HCT116 (cell line): ENCODE data around the gene SLC38A8. TPM values are rescaled to one million over a fixed set of nuclear protein-coding genes. Genes with fewer than 3 reads are reported as not detected.

Experiments
- ATAC-seq: fragments of 200-7000 bp; cut with Tn5 transposase; 2 replicates; pipeline ENCODE4 v1.9.1; 2020; ENCODE audit warnings: mild to moderate bottlenecking, moderate library complexity
- BruUV-seq: library from RNA; stranded (reverse); fragments of 400-500 nt; replicated peaks from 2 replicates; lab custom pipeline; 2021; lab: Mats Ljungman, UMichigan
- CTCF ChIA-PET: fragments of 300-600 bp; sonication (Branson Sonifier 250); formaldehyde crosslinking; loops from one replicate; lab custom pipeline; 2021; ENCODE audit warnings: antibody characterized with exemption; lab: Charles Lee
- POLR2A ChIA-PET: fragments of 300-600, 350-600 bp; sonication (Branson Sonifier 250); formaldehyde crosslinking; loops from one replicate; lab custom pipeline; 2021; ENCODE audit warnings: antibody characterized with exemption; lab: Charles Lee
- RAD21 ChIA-PET, 2 experiments: fragments of 300-600 bp; sonication (Branson Sonifier 250); formaldehyde crosslinking; loops; one replicate each; lab custom pipeline; 2023; ENCODE audit warnings: low total read pairs in 2 of 2; ENCODE audit not compliant: uncharacterized antibody in 2 of 2, unreplicated experiment in 2 of 2, low non-redundant PET in 1 of 2; lab: Charles Lee
- DNase-seq: peaks from one replicate; pipeline ENCODE4 v3.0.0-alpha.2; 2010; ENCODE audit warnings: low read depth, low spot score
- H2AFZ ChIP-seq: fragments of 200-600 bp; shearing (Covaris generic), sonication (generic); 2 replicates; pipeline ENCODE4 v1.6.1; 2017; ENCODE audit warnings: low read depth, mixed run types, mixed read lengths, antibody characterized with exemption, low read length; ENCODE audit not compliant: poor library complexity, severe bottlenecking
- H3K27ac ChIP-seq: 2 replicates; pipeline ENCODE4 v1.5.1; 2012; ENCODE audit warnings: low read depth, low read length
- H3K27me3 ChIP-seq: fragments of 200-600 bp; sonication (generic); 2 replicates; pipeline ENCODE4 v1.6.1; 2016; ENCODE audit warnings: mixed run types, low read length, mixed read lengths; ENCODE audit not compliant: insufficient read depth
- H3K36me3 ChIP-seq, 2 experiments: fragments of 200-500 bp in 1 of 2; fragments of 200-600 bp in 1 of 2; sonication (Bioruptor generic) in 1 of 2; sonication (generic) in 1 of 2; 2 replicates each; pipeline versions ENCODE4 v1.5.1 to v1.6.1; 2014 to 2016; ENCODE audit warnings: low read length in 2 of 2, inconsistent platforms in 1 of 2, mixed read lengths in 1 of 2, mixed run types in 1 of 2; ENCODE audit not compliant: insufficient read depth in 2 of 2, control insufficient read depth in 1 of 2
- H3K4me1 ChIP-seq, 2 experiments: fragments of 200-600 bp in 1 of 2; sonication (generic) in 1 of 2; 2 replicates each; pipeline versions ENCODE4 v1.5.1 to v1.6.1; 2012 to 2017; ENCODE audit warnings: low read length in 2 of 2, inconsistent platforms in 1 of 2, mild to moderate bottlenecking in 1 of 2, mixed read lengths in 1 of 2, mixed run types in 1 of 2, moderate library complexity in 1 of 2; ENCODE audit not compliant: insufficient read depth in 2 of 2, control insufficient read depth in 1 of 2
- H3K4me2 ChIP-seq: fragments of 200-600 bp; sonication (generic); 2 replicates; pipeline ENCODE4 v1.6.1; 2017; ENCODE audit warnings: mixed run types, low read length, mixed read lengths
- H3K4me3 ChIP-seq, 2 experiments: fragments of 200-600 bp in 1 of 2; sonication (generic) in 1 of 2; replicated peaks in 1 of 2; 2 replicates each; pipeline ENCODE4 v1.5.1; 2011 to 2016; ENCODE audit warnings: low read length in 2 of 2, control low read depth in 1 of 2, low read depth in 1 of 2, mild to moderate bottlenecking in 1 of 2, mixed read lengths in 1 of 2, mixed run types in 1 of 2
- H3K79me2 ChIP-seq: fragments of 200-600 bp; sonication (generic); 2 replicates; pipeline ENCODE4 v1.6.1; 2017; ENCODE audit warnings: mild to moderate bottlenecking, mixed run types, low read length, moderate library complexity, mixed read lengths; ENCODE audit not compliant: insufficient read depth
- H3K9ac ChIP-seq: fragments of 200-600 bp; sonication (generic); 2 replicates; pipeline ENCODE4 v1.6.1; 2016; ENCODE audit warnings: low read length, mixed read lengths
- H3K9me2 ChIP-seq: fragments of 200-600 bp; sonication (generic), shearing (Covaris generic); 2 replicates; pipeline ENCODE4 v1.6.1; 2017; ENCODE audit warnings: mixed run types, mild to moderate bottlenecking, moderate library complexity; ENCODE audit not compliant: insufficient read depth
- H3K9me3 ChIP-seq, 2 experiments: fragments of 200-500 bp in 1 of 2; fragments of 200-600 bp in 1 of 2; sonication (Bioruptor generic) in 1 of 2; sonication (generic) in 1 of 2; 2 replicates each; pipeline ENCODE4 v1.6.1; 2014 to 2017; ENCODE audit warnings: low read length in 2 of 2, mixed read lengths in 2 of 2, inconsistent platforms in 1 of 2, low read depth in 1 of 2, mild to moderate bottlenecking in 1 of 2, mixed run types in 1 of 2, moderate library complexity in 1 of 2; ENCODE audit not compliant: control insufficient read depth in 1 of 2, insufficient read depth in 1 of 2
- H4K20me1 ChIP-seq: fragments of 200-600 bp; sonication (generic), shearing (Covaris generic); 2 replicates; pipeline ENCODE4 v1.6.1; 2017; ENCODE audit warnings: mixed run types, mild to moderate bottlenecking, moderate library complexity; ENCODE audit not compliant: insufficient read depth
- CEBPB ChIP-seq: IDR thresholded peaks from 2 replicates; pipeline ENCODE4 v1.6.1; 2012; ENCODE audit warnings: low read depth
- EZH2 ChIP-seq: fragments of 200-600 bp; sonication (generic); IDR thresholded peaks from 2 replicates; pipeline ENCODE4 v1.6.1; 2017; ENCODE audit warnings: antibody characterized with exemption, mixed run types
- EZH2phosphoT487 ChIP-seq: fragments of 200-600 bp; IDR thresholded peaks from 2 replicates; pipeline ENCODE4 v1.6.1; 2018; ENCODE audit warnings: antibody characterized with exemption, borderline replicate concordance
- FOSL1 ChIP-seq: IDR thresholded peaks from 2 replicates; pipeline ENCODE4 v1.6.1; 2012; ENCODE audit warnings: low read depth
- POLR2A ChIP-seq: IDR thresholded peaks from 2 replicates; pipeline ENCODE4 v1.7.0; 2011; ENCODE audit warnings: borderline replicate concordance; ENCODE audit not compliant: insufficient read depth, insufficient read length; ENCODE audit errors: extremely low read depth
- POLR2AphosphoS5 ChIP-seq: IDR thresholded peaks from 2 replicates; pipeline ENCODE4 v1.6.1; 2011; ENCODE audit warnings: mild to moderate bottlenecking, low read depth, low read length, moderate library complexity
- RAD21 ChIP-seq: IDR thresholded peaks from 2 replicates; pipeline ENCODE4 v1.6.1; 2012; ENCODE audit warnings: low read depth, mild to moderate bottlenecking
- SP1 ChIP-seq: IDR thresholded peaks from 2 replicates; pipeline ENCODE4 v1.6.1; 2012; ENCODE audit warnings: low read depth
- SRF ChIP-seq: IDR thresholded peaks from 2 replicates; pipeline ENCODE4 v1.6.1; 2012; ENCODE audit warnings: low read depth
- TCF7L2 ChIP-seq: IDR thresholded peaks from 2 replicates; pipeline ENCODE4 v1.7.0; 2011; ENCODE audit warnings: borderline replicate concordance, inconsistent platforms; ENCODE audit not compliant: insufficient read depth, insufficient read length; ENCODE audit errors: extremely low read depth
- ZFX ChIP-seq: fragments of 450-650 bp; IDR thresholded peaks from 2 replicates; pipeline ENCODE4 v1.6.1; 2017
- intact Hi-C: fragments of 100-400 bp; cut with micrococcal nuclease; formaldehyde crosslinking; loops from 2 replicates; pipeline ENCODE4 v1.10.0; 2022
- total RNA-seq: library from RNA; stranded (reverse); gene quantifications from one replicate; pipeline ENCODE4 v1.2.1, GENCODE V29; 2021; ENCODE audit not compliant: unreplicated experiment
- TF ChIP-seq, protein P1 (sequence below): IDR thresholded peaks from 2 replicates; pipeline ENCODE4 v1.6.1; 2012; ENCODE audit warnings: low read depth
- TF ChIP-seq, protein P2 (sequence below): IDR thresholded peaks from 2 replicates; pipeline ENCODE4 v1.6.1; 2012
- TF ChIP-seq, protein P3 (sequence below): IDR thresholded peaks from 2 replicates; pipeline ENCODE4 v1.6.1; 2012

SLC38A8 gene
- total RNA-seq, 1 experiment from 2014 or later: not detected

- intact Hi-C loops: no loop called here
- CTCF ChIA-PET: no interaction called here
- BruUV-seq: no TSS peak
Measured at GRCh38 chr16:84003038-84003437, 39.6 kb downstream of the SLC38A8 start.

More at GRCh38 chr16:84003038-84003437, 39.6 kb downstream of the SLC38A8 start:
- Histone ChIP-seq H3K9me3 (no peaks in the 10 kb centered on the region), H3K36me3 (no peaks in the 10 kb centered on the region), H4K20me1 (no peaks in the 10 kb centered on the region), H2AFZ (no peak overlapping the region)
- POLR2A ChIA-PET: interaction anchor here (1.4 kb wide), 1 partner anchor 11 kb away, joined by 4 read pairs; no protein-coding TSS in a partner anchor
- DNase-seq (no peak), ATAC-seq (no peak)
- RAD21 ChIA-PET: no interaction called here
- TF ChIP-seq EZH2phosphoT487: no peak
- no peak for TF ChIP-seq CEBPB
- no peak for TF ChIP-seq FOSL1
- TF ChIP-seq, protein P1, sequence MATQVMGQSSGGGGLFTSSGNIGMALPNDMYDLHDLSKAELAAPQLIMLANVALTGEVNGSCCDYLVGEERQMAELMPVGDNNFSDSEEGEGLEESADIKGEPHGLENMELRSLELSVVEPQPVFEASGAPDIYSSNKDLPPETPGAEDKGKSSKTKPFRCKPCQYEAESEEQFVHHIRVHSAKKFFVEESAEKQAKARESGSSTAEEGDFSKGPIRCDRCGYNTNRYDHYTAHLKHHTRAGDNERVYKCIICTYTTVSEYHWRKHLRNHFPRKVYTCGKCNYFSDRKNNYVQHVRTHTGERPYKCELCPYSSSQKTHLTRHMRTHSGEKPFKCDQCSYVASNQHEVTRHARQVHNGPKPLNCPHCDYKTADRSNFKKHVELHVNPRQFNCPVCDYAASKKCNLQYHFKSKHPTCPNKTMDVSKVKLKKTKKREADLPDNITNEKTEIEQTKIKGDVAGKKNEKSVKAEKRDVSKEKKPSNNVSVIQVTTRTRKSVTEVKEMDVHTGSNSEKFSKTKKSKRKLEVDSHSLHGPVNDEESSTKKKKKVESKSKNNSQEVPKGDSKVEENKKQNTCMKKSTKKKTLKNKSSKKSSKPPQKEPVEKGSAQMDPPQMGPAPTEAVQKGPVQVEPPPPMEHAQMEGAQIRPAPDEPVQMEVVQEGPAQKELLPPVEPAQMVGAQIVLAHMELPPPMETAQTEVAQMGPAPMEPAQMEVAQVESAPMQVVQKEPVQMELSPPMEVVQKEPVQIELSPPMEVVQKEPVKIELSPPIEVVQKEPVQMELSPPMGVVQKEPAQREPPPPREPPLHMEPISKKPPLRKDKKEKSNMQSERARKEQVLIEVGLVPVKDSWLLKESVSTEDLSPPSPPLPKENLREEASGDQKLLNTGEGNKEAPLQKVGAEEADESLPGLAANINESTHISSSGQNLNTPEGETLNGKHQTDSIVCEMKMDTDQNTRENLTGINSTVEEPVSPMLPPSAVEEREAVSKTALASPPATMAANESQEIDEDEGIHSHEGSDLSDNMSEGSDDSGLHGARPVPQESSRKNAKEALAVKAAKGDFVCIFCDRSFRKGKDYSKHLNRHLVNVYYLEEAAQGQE: no peak
- TF ChIP-seq EZH2: no peak
- TF ChIP-seq, protein P2, sequence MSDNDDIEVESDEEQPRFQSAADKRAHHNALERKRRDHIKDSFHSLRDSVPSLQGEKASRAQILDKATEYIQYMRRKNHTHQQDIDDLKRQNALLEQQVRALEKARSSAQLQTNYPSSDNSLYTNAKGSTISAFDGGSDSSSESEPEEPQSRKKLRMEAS: no peak
- TF ChIP-seq ZFX: no peak
- no peak for TF ChIP-seq SP1
- TF ChIP-seq, protein P3, sequence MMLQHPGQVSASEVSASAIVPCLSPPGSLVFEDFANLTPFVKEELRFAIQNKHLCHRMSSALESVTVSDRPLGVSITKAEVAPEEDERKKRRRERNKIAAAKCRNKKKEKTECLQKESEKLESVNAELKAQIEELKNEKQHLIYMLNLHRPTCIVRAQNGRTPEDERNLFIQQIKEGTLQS: no peak
- no peak for TF ChIP-seq TCF7L2
- TF ChIP-seq SRF: no peak
- TF ChIP-seq POLR2AphosphoS5: no peak
- TF ChIP-seq POLR2A: no peak
- TF ChIP-seq RAD21: no peak
- TF ChIP-seq, all 23 proteins: peak for 0
- H3K9me2 ChIP-seq: no peaks in the 10 kb centered on the region
- no peaks in the 10 kb centered on the region for H3K4me1 ChIP-seq
- H3K4me3 ChIP-seq: no peak overlapping the region
- 0 out of 2 replicates have a peak, but pooled peaks cover 5% of the 10 kb centered on the region for H3K27me3 ChIP-seq
- no peak overlapping the region for H3K27ac ChIP-seq
- no peak overlapping the region for H3K4me2 ChIP-seq
- no peak overlapping the region for H3K9ac ChIP-seq
- no peaks in the 10 kb centered on the region for H3K79me2 ChIP-seq
